GM19467 (cell line): Measurements from ENCODE around the gene FAM177A1.

Source experiments
- ATAC-seq: cut with Tn5 transposase; IDR thresholded peaks from one replicate; pipeline ENCODE4 v1.9.1; 2021; ENCODE audit warnings: mild to moderate bottlenecking, moderate library complexity; ENCODE audit not compliant: unreplicated experiment

Gene FAM177A1

DNA sequence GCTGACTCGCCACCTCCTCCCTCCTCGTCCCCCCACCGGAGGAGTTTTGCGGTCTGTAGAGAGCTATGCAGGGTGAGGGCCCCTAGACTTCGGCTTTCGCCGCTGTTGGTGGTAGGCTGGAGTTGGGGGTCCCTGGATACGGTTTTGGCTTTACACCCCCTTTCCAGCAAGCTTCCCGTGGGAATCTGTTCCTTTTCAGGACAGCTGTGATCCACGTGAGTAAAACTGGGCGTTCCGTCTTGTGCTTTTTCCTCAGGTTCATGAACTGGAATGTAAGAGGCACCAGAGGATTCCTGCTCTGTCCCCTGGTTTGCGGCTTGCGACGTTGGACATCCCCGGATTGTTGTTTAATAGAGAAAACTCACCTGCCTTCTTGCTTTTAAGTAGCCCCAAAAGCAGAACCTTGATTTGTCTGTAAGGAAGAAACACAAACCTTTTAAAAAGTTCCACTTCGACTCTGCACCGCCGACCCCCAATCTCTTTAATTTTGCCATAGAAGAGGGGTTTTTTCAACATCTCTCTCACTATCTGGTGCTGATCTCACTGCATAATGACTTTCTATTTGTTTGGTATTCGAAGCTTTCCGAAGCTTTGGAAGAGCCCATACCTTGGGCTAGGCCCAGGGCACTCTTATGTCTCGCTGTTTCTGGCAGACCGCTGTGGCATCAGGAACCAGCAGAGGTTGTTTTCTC, 76.8 kb downstream of the FAM177A1 start:
- ATAC-seq: no peak

DNA sequence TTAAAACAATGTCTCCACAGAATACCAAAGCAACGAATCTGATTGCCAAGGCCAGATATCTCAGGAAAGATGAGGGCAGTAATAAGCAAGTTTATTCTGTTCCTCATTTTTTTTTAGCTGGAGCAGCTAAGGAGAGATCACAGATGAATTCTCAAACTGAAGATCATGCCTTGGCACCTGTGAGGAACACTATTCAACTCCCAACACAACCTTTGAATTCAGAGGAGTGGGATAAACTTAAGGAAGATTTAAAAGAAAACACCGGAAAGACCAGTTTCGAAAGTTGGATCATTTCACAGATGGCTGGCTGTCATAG, 77.3 kb downstream of the FAM177A1 start:
- no peak for ATAC-seq

DNA sequence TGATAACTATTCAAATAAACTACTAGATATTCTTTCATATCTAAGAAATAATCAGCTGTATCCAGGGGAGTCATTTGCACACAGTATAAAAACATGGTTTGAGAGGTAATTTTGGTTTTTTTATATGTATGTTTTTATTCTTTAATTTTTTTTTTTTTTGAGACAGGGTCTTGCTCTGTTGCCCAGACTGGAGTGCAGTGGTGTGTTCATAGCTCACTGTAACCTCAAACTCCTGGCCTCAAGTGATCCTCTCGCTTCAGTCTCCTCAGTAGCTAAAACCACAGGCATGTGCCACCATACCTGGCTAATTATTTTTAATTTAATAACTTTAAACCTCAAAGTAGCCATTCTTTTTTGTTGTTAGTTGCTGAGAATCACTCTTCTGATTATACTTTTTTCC, 78.1 kb downstream of the FAM177A1 start:
- no peak for ATAC-seq
